Putamen (tissue), 1 donor: ENCODE data around the gene C2orf81.
"Not testable (repeated sequence)": the region's sequence is repeated elsewhere in the genome, so short reads cannot be mapped to it uniquely, and the experiment has no call there.

Source experiments
- DNase-seq: peaks from one replicate; pipeline ENCODE4 v3.0.0-alpha.2; 2016; ENCODE audit warnings: low spot score

C2orf81 gene

DNA sequence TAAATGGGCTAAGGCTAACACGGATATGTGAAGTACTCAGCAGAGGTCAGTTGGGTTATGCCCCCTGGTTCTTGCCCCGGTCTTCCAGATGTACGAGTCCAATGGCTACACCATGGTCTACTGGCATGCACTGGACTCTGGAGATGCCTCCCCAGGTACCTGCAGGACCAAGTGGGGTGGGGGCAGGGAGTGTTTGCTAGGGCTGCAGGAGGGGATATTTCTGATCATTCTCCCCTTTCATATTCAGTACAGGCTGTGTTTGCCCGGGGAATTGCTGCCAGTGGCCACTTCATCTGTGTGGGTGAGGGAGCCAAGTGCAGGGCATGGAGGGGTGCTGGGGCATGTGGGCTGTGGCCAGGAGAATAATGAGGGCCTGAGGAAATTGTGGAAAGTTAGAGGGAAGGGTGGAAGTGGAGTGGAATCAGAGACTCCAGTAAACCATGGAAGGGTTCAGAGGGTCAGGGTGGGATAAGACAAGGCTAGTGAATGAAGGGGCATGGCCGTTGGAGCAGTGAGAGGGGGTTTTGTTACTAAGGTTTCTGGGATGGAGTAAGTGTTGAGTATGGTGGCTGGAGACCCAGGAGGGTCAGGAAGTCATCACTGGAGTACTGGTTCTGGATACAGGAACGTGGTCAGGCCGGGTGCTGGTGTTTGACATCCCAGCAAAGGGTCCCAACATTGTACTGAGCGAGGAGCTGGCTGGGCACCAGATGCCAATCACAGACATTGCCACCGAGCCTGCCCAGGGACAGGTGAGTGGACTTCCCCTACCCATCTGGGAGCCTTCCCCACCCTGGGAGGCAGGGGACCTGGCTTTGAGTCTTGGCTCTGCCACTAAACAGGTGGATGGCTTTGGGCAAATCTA, 2.0 kb upstream of the C2orf81 start:
- no peak for DNase-seq

DNA sequence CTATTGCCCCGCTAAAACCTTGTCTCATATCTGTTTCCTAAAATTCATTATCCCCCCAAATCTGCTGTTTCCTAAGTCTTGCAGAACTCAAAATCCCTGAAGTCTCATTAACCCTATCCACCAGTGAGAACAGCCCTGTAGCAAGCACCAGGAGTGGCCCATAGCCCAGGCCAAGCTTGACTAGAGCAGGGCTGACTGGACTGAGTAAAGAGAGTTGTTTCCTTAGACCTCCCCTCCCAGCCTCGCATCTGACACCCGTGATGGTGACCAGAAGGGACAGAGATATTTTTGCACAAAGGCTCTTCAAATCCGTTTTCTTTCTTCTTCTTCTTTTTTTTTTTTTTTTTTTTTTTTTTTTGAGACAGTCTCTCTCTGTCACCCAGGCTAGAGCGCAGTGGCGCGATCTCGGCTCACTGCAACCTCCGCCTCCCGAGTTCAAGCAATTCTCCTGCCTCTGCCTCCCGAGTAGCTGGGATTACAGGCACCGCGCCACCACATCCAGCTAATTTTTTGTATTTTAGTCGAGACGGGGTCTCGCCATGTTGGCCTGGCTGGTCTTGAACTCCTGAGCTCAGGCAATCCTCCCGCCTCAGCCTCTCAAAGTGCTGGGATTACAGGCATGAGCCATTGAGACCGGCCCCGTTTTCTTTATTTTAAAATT, 846 bp downstream of the C2orf81 start:
- DNase-seq, result not testable (repeated sequence)

DNA sequence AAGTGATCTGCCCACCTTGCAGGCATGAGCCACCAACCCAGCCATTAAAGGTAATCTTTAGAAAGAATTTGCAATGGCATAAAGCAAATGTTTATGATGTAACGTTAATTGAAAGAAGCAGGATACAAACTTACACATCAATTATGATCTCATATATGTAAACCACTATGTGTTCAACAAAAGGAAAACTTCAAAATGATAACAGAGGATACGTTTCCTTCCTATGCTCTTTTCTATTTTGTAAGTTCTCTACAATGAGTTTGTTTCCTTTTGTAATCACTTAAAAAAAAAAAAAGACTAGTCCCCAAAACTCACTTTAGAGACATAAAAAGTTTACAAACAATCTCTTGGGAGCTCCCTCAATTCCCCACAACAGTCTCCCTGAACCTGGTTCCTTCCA, 1.4 kb downstream of the C2orf81 start:
- DNase-seq, result no peak

DNA sequence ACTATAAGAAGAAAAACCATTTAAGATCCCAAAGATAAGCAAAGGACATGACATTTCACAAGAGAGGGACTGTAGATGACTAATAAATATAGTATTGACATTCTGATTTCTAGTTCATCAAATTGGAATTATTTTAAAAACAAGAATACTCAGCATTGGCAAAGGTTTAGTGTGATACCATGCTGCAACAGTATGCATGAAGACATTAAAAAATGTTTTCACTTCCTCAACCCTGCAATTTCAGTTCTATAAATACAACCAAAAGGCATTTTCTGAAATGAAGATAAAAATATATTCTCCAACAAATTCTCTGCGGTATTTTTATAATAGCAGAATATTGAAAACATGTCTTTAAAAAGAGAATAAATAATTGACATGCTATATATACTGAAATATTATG, 2.1 kb downstream of the C2orf81 start:
- no peak for DNase-seq

DNA sequence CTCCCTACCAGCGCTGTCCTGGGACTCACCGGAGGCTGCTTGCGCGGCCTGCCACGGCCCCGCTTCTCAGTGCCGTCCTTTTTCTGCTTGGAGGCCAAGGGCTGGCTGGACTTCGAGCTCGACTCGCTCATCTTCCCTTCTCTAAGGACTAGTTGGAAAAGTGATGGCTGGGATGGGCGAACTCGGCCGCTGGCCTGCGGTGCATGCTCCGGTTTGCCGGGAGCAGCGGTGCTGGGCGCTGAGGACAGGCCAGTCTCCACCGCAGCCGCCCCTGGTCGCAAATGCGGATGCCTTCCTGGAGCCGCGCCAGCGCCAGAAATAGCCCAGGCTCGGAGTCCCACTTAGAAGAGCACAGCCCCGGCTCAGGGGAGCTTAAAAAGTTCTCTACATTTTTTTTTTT, 3.1 kb downstream of the C2orf81 start:
- no peak for DNase-seq

DNA sequence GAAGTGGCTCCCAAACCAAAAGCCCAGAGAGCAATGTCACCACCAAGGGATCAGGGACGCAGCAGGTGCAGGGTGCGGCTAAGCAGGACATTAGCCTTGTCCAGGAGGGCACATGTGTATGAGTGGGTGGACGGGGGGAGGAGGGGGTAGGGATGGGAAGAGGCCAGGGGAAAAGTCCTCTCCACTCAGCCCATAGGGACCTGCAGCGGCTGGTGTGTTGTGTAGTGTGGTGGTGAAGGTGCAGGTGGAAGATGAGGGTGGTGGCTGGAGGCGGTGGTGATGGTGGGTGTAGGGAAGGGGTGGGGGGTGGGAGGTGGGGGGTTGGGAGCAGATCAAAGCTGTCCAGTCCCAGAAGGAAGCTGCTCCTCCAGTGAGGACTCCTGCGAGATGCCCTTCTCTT, 3.7 kb downstream of the C2orf81 start:
- DNase-seq, result no peak

DNA sequence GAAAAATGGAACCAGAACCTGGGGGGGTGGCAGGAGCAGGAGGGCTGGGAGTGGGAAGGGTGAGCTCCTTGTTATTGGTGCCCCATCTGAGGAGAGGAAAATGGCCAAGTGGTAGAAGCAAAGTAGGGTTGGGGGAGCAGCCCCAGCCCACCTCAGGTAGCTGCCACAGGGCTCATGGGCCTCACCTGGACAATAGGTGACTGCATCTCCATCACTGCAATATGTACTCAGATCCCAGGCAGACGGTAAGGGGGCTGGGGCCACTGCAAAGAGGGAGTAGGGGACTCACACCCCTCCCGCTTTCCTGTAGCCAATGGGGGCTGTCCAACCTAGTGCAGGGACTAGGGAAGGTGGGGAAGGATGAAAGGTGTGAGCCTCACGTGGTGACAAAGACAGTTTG, 4.2 kb downstream of the C2orf81 start:
- DNase-seq, result no peak

DNA sequence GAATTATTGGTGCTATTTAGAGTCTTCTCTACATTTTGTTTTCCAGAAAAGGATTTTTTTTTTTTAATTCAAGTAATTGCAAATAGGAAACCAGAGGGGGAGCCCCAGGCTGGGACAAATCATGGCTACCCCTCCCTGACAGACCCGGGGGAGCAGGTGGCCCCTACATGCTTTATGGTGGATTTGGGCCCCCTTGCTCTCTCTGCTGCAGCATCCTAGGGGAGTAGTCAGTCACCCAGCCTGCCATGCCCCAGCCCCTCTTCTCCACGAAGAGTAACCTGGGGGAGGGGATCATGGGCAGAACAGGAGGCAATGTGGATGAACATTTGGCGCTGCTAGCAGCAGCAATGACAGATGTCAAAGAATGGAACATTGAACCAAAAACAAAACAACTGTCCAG, 4.6 kb downstream of the C2orf81 start:
- DNase-seq, result no peak

DNA sequence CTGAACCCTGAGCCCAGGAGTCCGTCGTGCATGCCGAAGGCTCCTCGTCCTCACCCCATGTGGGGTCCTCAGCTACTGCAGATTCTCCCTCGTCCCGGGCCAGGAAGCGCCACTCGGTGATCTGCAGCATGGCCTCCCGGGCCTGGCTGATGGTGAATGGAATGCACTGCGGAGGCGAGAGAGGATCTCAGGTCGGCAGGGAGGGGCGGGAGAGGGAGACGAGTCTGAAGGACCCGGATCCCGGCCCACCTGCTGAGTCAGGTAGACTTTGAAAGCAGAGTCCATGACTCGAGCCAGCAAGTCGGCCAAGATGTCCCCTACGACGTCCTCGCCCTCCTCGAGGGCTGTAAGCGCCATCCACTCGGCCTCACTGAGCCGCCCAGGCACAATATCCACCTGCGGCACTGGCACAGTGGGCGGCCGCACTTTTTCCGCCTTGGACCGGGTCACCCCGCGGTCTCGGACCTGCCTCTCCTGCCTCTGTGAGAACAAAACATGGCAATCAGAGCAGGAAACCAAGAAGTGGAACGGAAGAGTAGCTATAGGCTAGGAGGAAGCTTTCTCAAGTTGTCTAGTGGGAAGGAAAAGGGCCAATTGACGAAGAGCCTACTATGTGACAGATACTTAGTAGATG, 5.5 kb downstream of the C2orf81 start:
- no peak for DNase-seq

DNA sequence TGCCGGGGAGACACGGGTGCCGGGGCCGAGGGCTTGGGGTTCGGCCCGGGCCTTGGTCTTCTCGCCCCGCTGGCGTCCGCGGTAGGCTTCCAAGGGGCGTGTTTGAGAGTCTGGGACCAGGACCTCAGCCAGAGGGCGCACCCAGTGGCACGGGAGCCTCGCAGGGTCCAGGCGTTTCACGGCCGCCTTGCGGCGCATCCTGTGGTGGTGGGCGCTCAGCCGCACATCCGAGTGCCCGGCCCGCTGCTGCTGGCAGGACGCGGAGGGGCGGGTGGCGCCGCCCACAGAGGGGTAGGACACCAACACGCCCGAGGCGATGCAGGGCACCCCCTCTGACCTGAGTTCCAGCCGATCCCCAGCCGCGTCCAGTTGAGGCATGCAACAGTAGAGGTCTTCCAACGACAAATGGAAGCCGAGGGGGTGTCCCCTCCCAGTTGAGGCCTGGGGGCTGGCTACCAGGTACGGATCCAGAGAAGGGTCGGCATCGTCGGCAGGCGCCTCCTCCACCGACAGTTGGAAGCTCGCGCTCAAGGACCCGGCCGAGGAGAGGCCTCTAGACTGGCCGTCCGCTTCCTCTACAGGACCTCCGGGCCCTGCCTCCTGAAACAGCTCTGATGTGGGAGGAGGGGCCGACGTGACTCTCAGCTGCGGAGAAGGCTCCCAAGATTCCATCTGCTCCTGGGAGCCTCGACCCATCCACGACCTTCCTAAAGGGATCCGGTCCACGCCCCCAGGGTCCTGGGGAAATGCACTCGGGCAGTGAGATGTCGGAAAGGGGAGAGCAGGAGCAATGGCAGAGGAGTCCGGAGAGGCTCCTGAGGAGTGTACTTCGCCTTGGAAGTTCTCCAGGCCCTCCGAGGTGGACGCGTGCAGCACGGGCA, 6.3 kb downstream of the C2orf81 start:
- DNase-seq, result no peak

DNA sequence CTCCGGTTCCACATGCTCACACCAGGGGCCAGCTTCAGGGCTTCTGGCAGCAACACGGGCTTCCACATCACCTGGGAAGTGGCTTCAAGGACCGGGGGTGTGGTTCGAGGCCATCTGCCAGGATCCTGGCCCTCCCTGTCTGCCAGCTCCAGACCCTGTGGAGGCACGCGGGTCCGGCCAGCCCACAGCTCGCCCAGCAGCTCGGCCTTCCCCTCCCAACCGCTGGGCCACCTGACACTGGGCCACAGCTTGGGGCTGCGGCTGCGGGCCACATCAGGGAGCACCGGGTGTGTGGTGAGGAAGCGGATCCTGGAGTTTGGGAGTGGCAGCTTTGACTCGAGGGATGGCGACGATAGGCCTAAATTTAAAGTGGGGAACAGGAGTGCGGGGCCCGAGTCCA, 7.0 kb downstream of the C2orf81 start:
- no peak for DNase-seq

DNA sequence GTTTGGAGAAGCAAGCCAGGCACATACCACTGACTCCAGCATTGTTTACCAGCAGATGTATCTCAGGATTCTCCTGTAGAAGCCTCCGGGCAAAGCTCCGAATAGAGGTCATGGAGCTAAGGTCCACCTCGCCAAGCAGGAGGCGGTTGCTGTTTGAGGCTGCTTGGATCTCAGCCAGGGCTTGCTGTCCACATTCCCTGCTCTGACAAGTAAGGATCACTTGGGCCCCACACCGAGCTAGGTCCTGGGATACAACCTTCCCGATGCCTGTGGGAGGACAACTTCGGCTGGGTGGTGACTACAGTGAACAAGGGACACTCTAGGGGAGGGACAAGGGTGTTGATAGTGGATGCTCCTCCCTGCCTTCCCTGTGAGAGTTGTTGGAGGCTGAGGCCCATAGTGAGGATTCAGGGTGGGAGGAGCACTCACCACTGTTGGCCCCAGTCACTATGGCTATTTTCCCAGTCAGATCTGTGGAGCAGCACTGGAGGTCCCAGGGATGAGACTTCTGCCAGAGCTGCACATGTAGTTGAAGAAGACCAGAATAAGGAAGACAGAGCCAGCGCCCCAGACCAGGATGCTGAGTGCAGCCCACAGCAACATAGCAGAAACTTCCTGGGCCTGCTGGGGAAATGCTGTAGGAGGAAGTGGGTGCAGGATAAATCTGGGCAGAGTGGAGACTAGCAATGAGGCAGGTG, 8.3 kb downstream of the C2orf81 start:
- DNase-seq, result no peak

DNA sequence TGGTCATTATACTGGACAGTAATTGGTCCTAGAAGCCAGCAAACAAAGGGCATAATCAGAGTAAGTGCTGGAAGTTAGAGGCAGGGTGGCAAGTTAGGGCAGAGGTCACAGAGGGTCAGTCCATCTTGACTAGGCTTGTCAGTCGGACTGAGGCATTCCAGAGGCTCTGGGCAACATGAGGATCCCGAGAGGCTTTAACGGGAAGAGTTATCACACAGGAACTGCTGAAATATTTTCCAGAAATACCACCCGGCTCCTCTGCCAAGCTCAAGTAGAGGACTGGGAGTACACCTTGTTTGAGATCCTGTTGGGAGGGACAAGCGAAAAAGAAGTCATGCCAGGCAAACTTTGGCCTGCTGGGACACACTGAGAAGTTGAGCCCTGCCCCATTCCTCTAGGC, 13.7 kb downstream of the C2orf81 start:
- no peak for DNase-seq

DNA sequence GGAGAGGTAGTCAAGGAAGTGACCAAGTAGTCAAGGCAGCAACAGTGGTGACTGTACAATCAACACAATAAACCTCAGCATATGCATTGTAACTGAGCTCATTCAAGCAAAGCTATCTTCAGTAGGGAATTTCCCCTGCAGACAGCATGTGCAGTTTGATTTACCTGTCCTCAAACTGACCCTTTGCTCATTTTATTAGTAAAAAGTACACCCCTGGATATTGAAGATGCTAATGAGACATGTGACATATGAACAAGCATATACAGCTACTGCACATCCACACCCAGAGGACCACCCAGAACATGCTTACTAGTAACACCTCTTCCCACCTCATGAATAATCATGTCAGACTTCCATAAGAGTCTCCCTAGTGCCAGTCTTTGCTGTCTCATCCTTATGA, 15.4 kb downstream of the C2orf81 start:
- no peak for DNase-seq

DNA sequence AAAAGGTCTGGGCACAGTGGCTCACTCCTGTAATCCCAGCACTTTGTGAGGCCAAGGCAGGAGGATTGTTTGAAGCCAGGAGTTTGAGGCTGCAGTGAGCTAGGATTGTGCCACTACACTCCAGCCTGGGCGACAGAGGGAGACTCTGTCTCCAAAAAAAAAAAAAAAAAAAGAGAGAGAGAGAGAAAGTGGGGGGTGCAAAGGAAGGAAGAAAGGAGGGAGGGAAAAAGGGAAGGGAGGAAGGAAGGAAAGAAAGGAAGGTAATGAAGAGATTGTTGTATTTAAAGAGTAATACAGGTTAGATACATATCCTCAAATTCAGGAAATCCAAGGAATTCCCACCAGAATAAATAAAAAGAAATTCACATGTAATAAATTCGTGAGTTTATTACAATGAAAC, 19.5 kb downstream of the C2orf81 start:
- DNase-seq, result no peak

DNA sequence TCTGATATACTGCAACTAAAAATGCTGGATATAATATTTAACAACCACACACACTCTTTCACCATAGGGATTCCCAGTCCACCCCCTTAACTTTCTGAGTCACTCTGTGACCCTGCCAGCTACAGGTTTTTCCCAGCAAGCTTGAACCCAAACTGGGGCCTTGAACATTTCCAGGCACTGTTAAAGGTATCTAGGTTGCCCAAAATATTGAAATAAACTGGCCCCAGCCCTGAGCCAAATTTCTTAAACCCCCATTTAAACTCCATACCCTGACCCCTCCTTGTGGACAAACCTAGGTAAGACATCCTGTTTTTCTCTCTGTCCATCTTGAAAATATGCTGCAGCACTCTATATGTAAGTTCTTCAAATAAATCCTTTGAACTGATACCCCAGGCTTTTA, 21.6 kb downstream of the C2orf81 start:
- no peak for DNase-seq

DNA sequence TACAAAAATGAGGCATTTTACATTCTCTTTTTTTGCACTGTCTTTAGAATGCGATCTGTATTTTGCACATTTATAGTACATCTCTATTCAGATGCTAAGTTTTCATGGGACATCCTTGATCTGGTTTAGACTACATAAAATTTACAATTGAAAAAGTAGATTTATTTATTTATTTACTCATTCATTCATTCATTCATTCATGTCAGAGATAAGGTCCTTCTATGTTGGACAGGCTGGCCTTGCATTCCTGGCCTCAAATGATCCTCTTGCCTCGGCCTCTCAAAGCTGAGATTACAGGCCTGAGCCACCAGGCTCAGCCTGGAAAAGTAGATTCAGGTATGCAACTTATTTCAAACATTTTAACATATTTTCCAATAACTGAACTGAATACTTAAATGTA, 25.3 kb downstream of the C2orf81 start:
- DNase-seq, result no peak

DNA sequence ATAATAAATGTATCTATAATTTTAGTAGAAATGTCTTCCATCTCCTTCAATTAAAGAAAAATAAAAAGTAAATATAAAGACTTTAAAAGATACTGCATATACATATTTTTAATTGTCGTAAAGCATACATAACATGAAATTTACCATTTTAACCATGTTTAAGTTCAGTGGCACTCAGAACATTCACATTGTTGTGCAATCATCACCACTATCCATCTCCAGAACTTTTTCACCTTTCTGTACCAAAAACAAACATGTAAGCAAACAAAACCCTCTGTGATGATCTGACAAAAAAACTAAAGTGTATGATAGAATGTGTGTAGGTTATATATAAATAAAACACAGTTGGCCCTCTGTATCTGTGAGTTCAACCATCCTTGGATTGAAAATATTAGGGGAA, 27.9 kb downstream of the C2orf81 start:
- no peak for DNase-seq

DNA sequence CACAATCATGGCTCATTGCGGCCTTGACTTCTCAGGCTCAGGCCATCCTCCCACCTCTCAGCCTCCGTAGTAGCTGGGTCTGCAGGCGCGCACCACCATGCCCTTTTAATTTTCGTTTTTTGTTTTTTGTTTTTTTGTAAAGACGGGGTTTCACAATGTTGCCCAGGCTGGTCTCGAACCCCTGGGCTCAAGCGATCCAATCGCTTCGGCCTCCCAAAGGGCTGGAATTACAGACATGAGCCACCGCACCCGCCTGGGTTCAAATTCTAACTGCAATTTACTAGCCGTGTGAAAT, 29.0 kb downstream of the C2orf81 start:
- no peak for DNase-seq

DNA sequence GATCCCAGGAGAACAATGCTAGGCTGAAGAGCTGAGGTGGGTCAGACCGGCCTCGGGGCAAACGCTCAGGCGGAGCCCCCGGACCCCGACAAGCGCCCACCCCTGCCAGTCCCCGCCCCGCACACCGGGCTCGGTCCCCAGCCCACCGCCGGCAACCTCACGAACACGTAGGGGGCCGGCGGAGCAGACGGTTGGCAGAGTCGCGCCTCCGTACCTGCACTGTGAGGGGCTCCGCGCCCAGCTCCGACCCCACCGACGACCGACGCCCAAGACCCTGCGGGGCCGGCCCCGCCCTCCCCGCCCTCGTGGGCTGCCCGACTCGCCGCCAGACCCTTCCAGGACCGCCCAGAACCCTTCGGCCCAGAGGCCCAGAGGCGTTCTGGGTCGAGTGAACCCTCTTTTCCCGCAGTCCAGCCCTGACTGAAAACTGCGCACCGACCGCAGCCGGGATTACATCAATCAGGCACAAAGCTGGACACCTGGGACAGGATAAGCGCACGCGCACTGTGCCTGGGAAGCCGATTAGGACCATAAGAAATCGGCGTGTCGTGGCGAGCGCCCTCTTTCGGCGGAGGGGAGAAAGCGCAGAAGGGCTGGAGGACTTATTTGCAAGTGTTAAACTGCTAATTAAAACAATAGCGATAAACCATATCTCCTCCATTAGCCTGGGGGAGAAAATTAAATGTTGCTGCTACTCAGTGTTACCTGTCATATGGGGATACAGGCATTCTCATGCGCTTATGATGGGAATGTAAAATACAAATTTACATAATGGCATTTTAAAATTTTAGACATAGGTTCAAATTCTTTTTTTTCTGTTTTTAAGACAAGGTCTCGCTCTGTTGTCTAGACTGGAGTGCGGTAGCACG, 29.6 kb downstream of the C2orf81 start:
- peak; percentile 91 for DNase-seq

DNA sequence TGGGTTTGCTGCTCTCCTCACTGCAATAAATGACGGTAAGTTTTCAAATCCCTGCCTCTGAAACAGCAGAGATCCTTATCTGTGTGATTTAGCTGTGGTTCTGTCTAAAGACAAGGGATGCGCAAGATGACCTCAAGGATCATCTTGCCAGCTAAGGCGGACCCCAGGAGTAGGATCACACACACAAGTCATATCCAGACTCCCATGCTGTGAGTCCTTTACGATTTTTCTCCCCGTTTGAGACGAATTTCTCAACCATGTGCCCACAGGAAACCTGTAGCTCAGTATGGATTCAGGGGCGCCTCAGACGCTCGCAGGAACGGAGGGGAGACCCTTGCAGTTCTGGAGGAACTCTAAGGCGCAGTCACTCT, 30.2 kb downstream of the C2orf81 start:
- no peak for DNase-seq
